ENCODE data around the gene CLEC4E. TPM values are rescaled to one million over a fixed set of nuclear protein-coding genes. Genes with fewer than 3 reads are reported as not detected.
A peak's percentile ranks its signal among the peaks of the same experiment; 100 is the strongest.

Gene CLEC4E
- total RNA-seq, 1 donor from 2014 or later = 16.8 TPM

DNA sequence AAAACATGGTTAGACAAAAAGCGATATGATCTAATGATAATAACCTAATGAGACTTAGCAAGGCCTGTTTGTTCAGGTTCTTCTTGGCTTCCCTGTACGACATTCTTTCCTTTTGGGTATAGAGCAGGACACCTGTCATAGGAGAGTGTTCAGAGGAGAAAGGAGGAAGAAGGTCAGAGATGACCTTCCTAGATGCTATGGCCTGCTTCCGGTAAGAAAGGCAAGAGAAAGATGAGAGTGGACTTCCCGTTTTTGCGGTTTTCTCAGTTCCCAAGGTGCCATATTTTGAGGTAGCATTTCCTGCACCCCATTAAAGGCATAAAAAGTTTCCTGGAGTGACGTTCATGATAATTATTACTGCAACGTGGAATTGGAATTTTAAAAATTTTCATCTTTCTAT is 8.7 kb downstream of the CLEC4E start:
- H3K9me3 ChIP-seq = no peaks in the 10 kb centered on the region
- TF ChIP-seq CTCF (IDR thresholded peaks at IDR 0.05) = no peak
- ATAC-seq (no peak), DNase-seq (no peak)
- H3K36me3 ChIP-seq = no peaks in the 10 kb centered on the region
- no peaks in the 10 kb centered on the region for H3K4me1 ChIP-seq
- H3K4me3 ChIP-seq = no peak overlapping the region
- no peaks in the 10 kb centered on the region for H3K27me3 ChIP-seq
- intact Hi-C loops (cut with DNase I) = no loop called here
- no peak overlapping the region for H3K27ac ChIP-seq

DNA sequence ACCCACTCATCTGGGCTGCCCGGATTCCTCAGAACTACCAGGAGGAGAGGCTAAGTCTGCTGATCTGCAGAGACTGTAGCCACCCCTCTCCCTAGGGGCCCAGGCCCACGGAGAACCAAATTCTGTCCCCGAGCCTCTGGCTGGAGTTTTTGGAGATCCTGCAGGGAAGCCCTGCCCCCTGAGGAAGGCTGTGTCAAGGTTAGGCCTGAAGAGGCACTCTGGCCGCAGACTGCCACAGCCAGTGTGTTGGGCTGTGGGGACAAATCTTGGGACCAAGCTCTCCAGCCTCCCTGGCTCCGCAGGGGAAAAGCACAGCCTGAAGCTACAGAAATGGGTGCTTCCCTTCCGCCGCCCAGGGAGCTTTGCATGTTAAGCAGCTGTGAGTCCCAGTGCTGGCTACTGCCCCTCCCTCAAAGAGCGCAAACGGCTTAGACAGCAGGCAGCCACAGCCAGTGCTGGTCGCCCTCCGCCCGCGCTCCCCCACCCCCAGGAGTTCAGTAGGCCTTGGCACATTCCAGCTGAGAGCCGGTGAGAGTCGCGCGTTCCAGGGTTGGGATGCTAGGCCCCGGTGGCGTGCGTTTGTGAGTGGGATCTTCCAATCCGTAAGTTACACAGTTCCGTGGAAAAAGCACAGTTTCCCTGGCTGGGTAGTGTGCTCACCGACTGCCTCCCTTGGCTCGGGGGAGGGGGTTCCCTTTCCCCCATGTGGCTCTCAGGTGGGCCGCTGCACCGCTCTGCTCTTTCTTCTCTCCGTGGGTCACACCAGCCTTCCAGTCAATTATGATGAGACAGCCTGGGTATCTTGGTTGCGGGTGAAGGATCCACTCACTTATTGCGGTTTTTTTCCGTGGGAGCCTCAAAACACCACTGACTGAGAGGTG is 13.2 kb downstream of the CLEC4E start:
- H3K27me3 ChIP-seq = no peaks in the 10 kb centered on the region
- no peaks in the 10 kb centered on the region for H3K9me3 ChIP-seq
- no peak for TF ChIP-seq CTCF (IDR thresholded peaks at IDR 0.05)
- ATAC-seq (no peak), DNase-seq (no peak)
- H3K36me3 ChIP-seq = no peaks in the 10 kb centered on the region
- H3K4me1 ChIP-seq = no peaks in the 10 kb centered on the region
- no peak overlapping the region for H3K27ac ChIP-seq
- intact Hi-C loops (cut with DNase I) = no loop called here
- H3K4me3 ChIP-seq = no peak overlapping the region

- ATAC-seq (peak; percentile 56), DNase-seq (no peak)
- H3K9me3 ChIP-seq = no peaks in the 10 kb centered on the region
- H3K4me1 ChIP-seq = no peaks in the 10 kb centered on the region
- intact Hi-C loops (cut with DNase I) = no loop called here
- no peaks in the 10 kb centered on the region for H3K27me3 ChIP-seq
- no peak for TF ChIP-seq CTCF (IDR thresholded peaks at IDR 0.05)
- H3K36me3 ChIP-seq = no peaks in the 10 kb centered on the region
- no peak overlapping the region for H3K27ac ChIP-seq
- H3K4me3 ChIP-seq = no peak overlapping the region
These were observed 21.5 kb downstream of the CLEC4E start for GRCh38 chr12:8519171-8519570.

- Histone ChIP-seq H3K27ac (no peak overlapping the region), H3K9me3 (no peaks in the 10 kb centered on the region), H3K4me1 (no peaks in the 10 kb centered on the region), H3K27me3 (no peaks in the 10 kb centered on the region), H3K4me3 (no peak overlapping the region), H3K36me3 (no peaks in the 10 kb centered on the region)
- no peak for TF ChIP-seq CTCF (IDR thresholded peaks at IDR 0.05)
- ATAC-seq (no peak), DNase-seq (no peak)
- intact Hi-C loops (cut with DNase I) = no loop called here
These were observed 22.7 kb downstream of the CLEC4E start for GRCh38 chr12:8517971-8518370.

DNA sequence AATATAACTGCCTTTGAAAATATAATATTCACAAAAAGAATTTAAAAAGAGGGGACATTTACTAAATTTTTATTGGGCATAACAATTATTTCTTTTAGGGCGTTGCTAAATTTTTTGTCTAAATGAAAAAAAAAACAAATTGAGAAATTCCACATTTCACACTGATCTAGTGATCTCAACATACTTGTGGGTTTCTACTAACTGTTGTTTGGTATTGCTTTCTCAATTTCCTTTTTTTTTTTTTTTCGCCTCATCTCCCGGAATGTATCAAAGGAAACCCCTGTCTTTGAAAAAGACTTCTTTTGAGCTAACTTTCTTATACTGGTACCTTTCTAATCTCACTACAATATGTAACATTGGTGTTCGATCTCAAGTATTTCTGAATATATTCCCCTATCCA is 27.4 kb downstream of the CLEC4E start, which contains the start of gene CLEC4D:
Gene CLEC4D (plus strand): TSS at position 248 of the 400 bp plus-strand sequence. CDS start 230 bp downstream, outside the sequence.
- Histone ChIP-seq H3K27ac (no peak within 1 kb of the TSS), H3K4me1 (no peaks in the 10 kb centered on the region), H3K9me3 (no peaks in the 10 kb centered on the region), H3K27me3 (no peaks in the 10 kb centered on the region), H3K36me3 (no peaks in the 10 kb centered on the region), H3K4me3 (no peak within 1 kb of the TSS)
- no peak for ATAC-seq
- DNase-seq = no peak
- intact Hi-C loops (cut with DNase I) = no loop called here
- TF ChIP-seq CTCF (IDR thresholded peaks at IDR 0.05) = no peak

Data from upper lobe of right lung (tissue), 1 donor.